WTC11 (cell line): Measurements from ENCODE around the gene UGT1A8.

Experiments
- ESRRA ChIP-seq: sonication (generic); formaldehyde crosslinking; IDR thresholded peaks from 2 replicates; pipeline ENCODE4 v1.8.1; 2022; ENCODE audit warnings: mild to moderate bottlenecking, missing genetic modification reagents, borderline replicate concordance
- PREB ChIP-seq: sonication (generic); formaldehyde crosslinking; IDR thresholded peaks from 2 replicates; pipeline ENCODE4 v1.8.1; 2022; ENCODE audit warnings: mild to moderate bottlenecking, missing genetic modification reagents, moderate library complexity, borderline replicate concordance
- SP1 ChIP-seq: sonication (generic); formaldehyde crosslinking; conservative IDR thresholded peaks from 2 replicates; pipeline ENCODE4 v1.8.1; 2022; ENCODE audit warnings: missing genetic modification reagents
- USF2 ChIP-seq: sonication (generic); formaldehyde crosslinking; IDR thresholded peaks from 2 replicates; pipeline ENCODE4 v1.8.1; 2023; ENCODE audit warnings: mild to moderate bottlenecking, missing genetic modification reagents, moderate library complexity
- ZNF138 ChIP-seq: sonication (generic); formaldehyde crosslinking; conservative IDR thresholded peaks from 2 replicates; pipeline ENCODE4 v1.8.1; 2022; ENCODE audit warnings: mild to moderate bottlenecking, moderate library complexity, missing genetic modification reagents
- ZNF317 ChIP-seq: sonication (generic); formaldehyde crosslinking; IDR thresholded peaks from 2 replicates; pipeline ENCODE4 v1.8.1; 2023; ENCODE audit warnings: low read depth, mild to moderate bottlenecking, moderate library complexity, missing genetic modification reagents, borderline replicate concordance
- TF ChIP-seq, protein P1 (sequence below): fragments of 200-600 bp; IDR thresholded peaks from 2 replicates; pipeline ENCODE4 v1.8.0; 2022; ENCODE audit warnings: antibody characterized with exemption
- TF ChIP-seq, protein P2 (sequence below): sonication (generic); formaldehyde crosslinking; IDR thresholded peaks from 2 replicates; pipeline ENCODE4 v1.8.1; 2022; ENCODE audit warnings: low read depth, mild to moderate bottlenecking, moderate library complexity, missing genetic modification reagents, borderline replicate concordance
- TF ChIP-seq, protein P3 (sequence below): sonication (generic); formaldehyde crosslinking; IDR thresholded peaks from 2 replicates; pipeline ENCODE4 v1.8.1; 2022; ENCODE audit warnings: missing genetic modification reagents, borderline replicate concordance

GRCh38 chr2:233605680-233606079 is 11.8 kb upstream of the UGT1A8 start:
- TF ChIP-seq USF2 (CRISPR knock-in tag) (no peak), SP1 (CRISPR knock-in tag) (no peak), ZNF317 (no peak), PREB (CRISPR knock-in tag) (no peak), ZNF138 (CRISPR knock-in tag) (no peak), ESRRA (CRISPR knock-in tag) (no peak)
- TF ChIP-seq, protein P1, sequence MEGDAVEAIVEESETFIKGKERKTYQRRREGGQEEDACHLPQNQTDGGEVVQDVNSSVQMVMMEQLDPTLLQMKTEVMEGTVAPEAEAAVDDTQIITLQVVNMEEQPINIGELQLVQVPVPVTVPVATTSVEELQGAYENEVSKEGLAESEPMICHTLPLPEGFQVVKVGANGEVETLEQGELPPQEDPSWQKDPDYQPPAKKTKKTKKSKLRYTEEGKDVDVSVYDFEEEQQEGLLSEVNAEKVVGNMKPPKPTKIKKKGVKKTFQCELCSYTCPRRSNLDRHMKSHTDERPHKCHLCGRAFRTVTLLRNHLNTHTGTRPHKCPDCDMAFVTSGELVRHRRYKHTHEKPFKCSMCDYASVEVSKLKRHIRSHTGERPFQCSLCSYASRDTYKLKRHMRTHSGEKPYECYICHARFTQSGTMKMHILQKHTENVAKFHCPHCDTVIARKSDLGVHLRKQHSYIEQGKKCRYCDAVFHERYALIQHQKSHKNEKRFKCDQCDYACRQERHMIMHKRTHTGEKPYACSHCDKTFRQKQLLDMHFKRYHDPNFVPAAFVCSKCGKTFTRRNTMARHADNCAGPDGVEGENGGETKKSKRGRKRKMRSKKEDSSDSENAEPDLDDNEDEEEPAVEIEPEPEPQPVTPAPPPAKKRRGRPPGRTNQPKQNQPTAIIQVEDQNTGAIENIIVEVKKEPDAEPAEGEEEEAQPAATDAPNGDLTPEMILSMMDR = no peak
- TF ChIP-seq, protein P2, sequence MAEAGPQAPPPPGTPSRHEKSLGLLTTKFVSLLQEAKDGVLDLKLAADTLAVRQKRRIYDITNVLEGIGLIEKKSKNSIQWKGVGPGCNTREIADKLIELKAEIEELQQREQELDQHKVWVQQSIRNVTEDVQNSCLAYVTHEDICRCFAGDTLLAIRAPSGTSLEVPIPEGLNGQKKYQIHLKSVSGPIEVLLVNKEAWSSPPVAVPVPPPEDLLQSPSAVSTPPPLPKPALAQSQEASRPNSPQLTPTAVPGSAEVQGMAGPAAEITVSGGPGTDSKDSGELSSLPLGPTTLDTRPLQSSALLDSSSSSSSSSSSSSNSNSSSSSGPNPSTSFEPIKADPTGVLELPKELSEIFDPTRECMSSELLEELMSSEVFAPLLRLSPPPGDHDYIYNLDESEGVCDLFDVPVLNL (CRISPR knock-in tag) = no peak
- TF ChIP-seq, protein P3, sequence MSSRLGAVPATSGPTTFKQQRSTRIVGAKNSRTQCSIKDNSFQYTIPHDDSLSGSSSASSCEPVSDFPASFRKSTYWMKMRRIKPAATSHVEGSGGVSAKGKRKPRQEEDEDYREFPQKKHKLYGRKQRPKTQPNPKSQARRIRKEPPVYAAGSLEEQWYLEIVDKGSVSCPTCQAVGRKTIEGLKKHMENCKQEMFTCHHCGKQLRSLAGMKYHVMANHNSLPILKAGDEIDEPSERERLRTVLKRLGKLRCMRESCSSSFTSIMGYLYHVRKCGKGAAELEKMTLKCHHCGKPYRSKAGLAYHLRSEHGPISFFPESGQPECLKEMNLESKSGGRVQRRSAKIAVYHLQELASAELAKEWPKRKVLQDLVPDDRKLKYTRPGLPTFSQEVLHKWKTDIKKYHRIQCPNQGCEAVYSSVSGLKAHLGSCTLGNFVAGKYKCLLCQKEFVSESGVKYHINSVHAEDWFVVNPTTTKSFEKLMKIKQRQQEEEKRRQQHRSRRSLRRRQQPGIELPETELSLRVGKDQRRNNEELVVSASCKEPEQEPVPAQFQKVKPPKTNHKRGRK = no peak
